HCT116 (cell line): ENCODE results near the gene PPIL6. TPM values are rescaled to one million over a fixed set of nuclear protein-coding genes. Genes with fewer than 3 reads are reported as not detected.

Source experiments
- ATAC-seq: fragments of 200-7000 bp; cut with Tn5 transposase; 2 replicates; pipeline ENCODE4 v1.9.1; 2020; ENCODE audit warnings: mild to moderate bottlenecking, moderate library complexity
- BruUV-seq: library from RNA; stranded (reverse); fragments of 400-500 nt; replicated peaks from 2 replicates; lab custom pipeline; 2021; lab: Mats Ljungman, UMichigan
- CTCF ChIA-PET: fragments of 300-600 bp; sonication (Branson Sonifier 250); formaldehyde crosslinking; loops from one replicate; lab custom pipeline; 2021; ENCODE audit warnings: antibody characterized with exemption; lab: Charles Lee
- POLR2A ChIA-PET: fragments of 300-600, 350-600 bp; sonication (Branson Sonifier 250); formaldehyde crosslinking; loops from one replicate; lab custom pipeline; 2021; ENCODE audit warnings: antibody characterized with exemption; lab: Charles Lee
- RAD21 ChIA-PET, 2 experiments: fragments of 300-600 bp; sonication (Branson Sonifier 250); formaldehyde crosslinking; loops; one replicate each; lab custom pipeline; 2023; ENCODE audit warnings: low total read pairs in 2 of 2; ENCODE audit not compliant: uncharacterized antibody in 2 of 2, unreplicated experiment in 2 of 2, low non-redundant PET in 1 of 2; lab: Charles Lee
- DNase-seq: peaks from one replicate; pipeline ENCODE4 v3.0.0-alpha.2; 2010; ENCODE audit warnings: low read depth, low spot score
- H2AFZ ChIP-seq: fragments of 200-600 bp; shearing (Covaris generic), sonication (generic); 2 replicates; pipeline ENCODE4 v1.6.1; 2017; ENCODE audit warnings: low read depth, mixed run types, mixed read lengths, antibody characterized with exemption, low read length; ENCODE audit not compliant: poor library complexity, severe bottlenecking
- H3K27ac ChIP-seq: 2 replicates; pipeline ENCODE4 v1.5.1; 2012; ENCODE audit warnings: low read depth, low read length
- H3K27me3 ChIP-seq: fragments of 200-600 bp; sonication (generic); 2 replicates; pipeline ENCODE4 v1.6.1; 2016; ENCODE audit warnings: mixed run types, low read length, mixed read lengths; ENCODE audit not compliant: insufficient read depth
- H3K36me3 ChIP-seq, 2 experiments: fragments of 200-500 bp in 1 of 2; fragments of 200-600 bp in 1 of 2; sonication (Bioruptor generic) in 1 of 2; sonication (generic) in 1 of 2; 2 replicates each; pipeline versions ENCODE4 v1.5.1 to v1.6.1; 2014 to 2016; ENCODE audit warnings: low read length in 2 of 2, inconsistent platforms in 1 of 2, mixed read lengths in 1 of 2, mixed run types in 1 of 2; ENCODE audit not compliant: insufficient read depth in 2 of 2, control insufficient read depth in 1 of 2
- H3K4me1 ChIP-seq, 2 experiments: fragments of 200-600 bp in 1 of 2; sonication (generic) in 1 of 2; 2 replicates each; pipeline versions ENCODE4 v1.5.1 to v1.6.1; 2012 to 2017; ENCODE audit warnings: low read length in 2 of 2, inconsistent platforms in 1 of 2, mild to moderate bottlenecking in 1 of 2, mixed read lengths in 1 of 2, mixed run types in 1 of 2, moderate library complexity in 1 of 2; ENCODE audit not compliant: insufficient read depth in 2 of 2, control insufficient read depth in 1 of 2
- H3K4me2 ChIP-seq: fragments of 200-600 bp; sonication (generic); 2 replicates; pipeline ENCODE4 v1.6.1; 2017; ENCODE audit warnings: mixed run types, low read length, mixed read lengths
- H3K4me3 ChIP-seq, 2 experiments: fragments of 200-600 bp in 1 of 2; sonication (generic) in 1 of 2; replicated peaks in 1 of 2; 2 replicates each; pipeline ENCODE4 v1.5.1; 2011 to 2016; ENCODE audit warnings: low read length in 2 of 2, control low read depth in 1 of 2, low read depth in 1 of 2, mild to moderate bottlenecking in 1 of 2, mixed read lengths in 1 of 2, mixed run types in 1 of 2
- H3K79me2 ChIP-seq: fragments of 200-600 bp; sonication (generic); 2 replicates; pipeline ENCODE4 v1.6.1; 2017; ENCODE audit warnings: mild to moderate bottlenecking, mixed run types, low read length, moderate library complexity, mixed read lengths; ENCODE audit not compliant: insufficient read depth
- H3K9ac ChIP-seq: fragments of 200-600 bp; sonication (generic); 2 replicates; pipeline ENCODE4 v1.6.1; 2016; ENCODE audit warnings: low read length, mixed read lengths
- H3K9me2 ChIP-seq: fragments of 200-600 bp; sonication (generic), shearing (Covaris generic); 2 replicates; pipeline ENCODE4 v1.6.1; 2017; ENCODE audit warnings: mixed run types, mild to moderate bottlenecking, moderate library complexity; ENCODE audit not compliant: insufficient read depth
- H3K9me3 ChIP-seq, 2 experiments: fragments of 200-500 bp in 1 of 2; fragments of 200-600 bp in 1 of 2; sonication (Bioruptor generic) in 1 of 2; sonication (generic) in 1 of 2; 2 replicates each; pipeline ENCODE4 v1.6.1; 2014 to 2017; ENCODE audit warnings: low read length in 2 of 2, mixed read lengths in 2 of 2, inconsistent platforms in 1 of 2, low read depth in 1 of 2, mild to moderate bottlenecking in 1 of 2, mixed run types in 1 of 2, moderate library complexity in 1 of 2; ENCODE audit not compliant: control insufficient read depth in 1 of 2, insufficient read depth in 1 of 2
- H4K20me1 ChIP-seq: fragments of 200-600 bp; sonication (generic), shearing (Covaris generic); 2 replicates; pipeline ENCODE4 v1.6.1; 2017; ENCODE audit warnings: mixed run types, mild to moderate bottlenecking, moderate library complexity; ENCODE audit not compliant: insufficient read depth
- CBX3 ChIP-seq: IDR thresholded peaks from 2 replicates; pipeline ENCODE4 v1.6.1; 2012; ENCODE audit warnings: low read depth
- EGR1 ChIP-seq: IDR thresholded peaks from 2 replicates; pipeline ENCODE4 v1.6.1; 2012; ENCODE audit warnings: low read depth
- EZH2phosphoT487 ChIP-seq: fragments of 200-600 bp; IDR thresholded peaks from 2 replicates; pipeline ENCODE4 v1.6.1; 2018; ENCODE audit warnings: antibody characterized with exemption, borderline replicate concordance
- FOSL1 ChIP-seq: IDR thresholded peaks from 2 replicates; pipeline ENCODE4 v1.6.1; 2012; ENCODE audit warnings: low read depth
- JUND ChIP-seq: IDR thresholded peaks from 2 replicates; pipeline ENCODE4 v1.6.1; 2012
- POLR2A ChIP-seq: IDR thresholded peaks from 2 replicates; pipeline ENCODE4 v1.7.0; 2011; ENCODE audit warnings: borderline replicate concordance; ENCODE audit not compliant: insufficient read depth, insufficient read length; ENCODE audit errors: extremely low read depth
- RAD21 ChIP-seq: IDR thresholded peaks from 2 replicates; pipeline ENCODE4 v1.6.1; 2012; ENCODE audit warnings: low read depth, mild to moderate bottlenecking
- REST ChIP-seq: IDR thresholded peaks from 2 replicates; pipeline ENCODE4 v1.6.1; 2012; ENCODE audit warnings: low read depth
- SP1 ChIP-seq: IDR thresholded peaks from 2 replicates; pipeline ENCODE4 v1.6.1; 2012; ENCODE audit warnings: low read depth
- SRF ChIP-seq: IDR thresholded peaks from 2 replicates; pipeline ENCODE4 v1.6.1; 2012; ENCODE audit warnings: low read depth
- ZBTB33 ChIP-seq: IDR thresholded peaks from 2 replicates; pipeline ENCODE4 v1.6.1; 2011; ENCODE audit warnings: mild to moderate bottlenecking, low read length, moderate library complexity; ENCODE audit not compliant: insufficient replicate concordance; ENCODE audit errors: extremely low read depth
- ZNF274 ChIP-seq: fragments of 200-500 bp; sonication (Bioruptor generic); IDR thresholded peaks from 2 replicates; pipeline ENCODE4 v1.6.1; 2014; ENCODE audit warnings: mild to moderate bottlenecking, low read depth, low read length, inconsistent platforms
- intact Hi-C: fragments of 100-400 bp; cut with micrococcal nuclease; formaldehyde crosslinking; loops from 2 replicates; pipeline ENCODE4 v1.10.0; 2022
- total RNA-seq: library from RNA; stranded (reverse); gene quantifications from one replicate; pipeline ENCODE4 v1.2.1, GENCODE V29; 2021; ENCODE audit not compliant: unreplicated experiment
- TF ChIP-seq, protein P1 (sequence below), 3 experiments: fragments of 200-600 bp in 1 of 3; sonication (generic) in 1 of 3; IDR thresholded peaks in 2 of 3; conservative IDR thresholded peaks in 1 of 3; 2 replicates each; pipeline ENCODE4 v1.5.1; 2012 to 2017; ENCODE audit warnings: low read depth in 2 of 3, low read length in 2 of 3, antibody characterized with exemption in 1 of 3, borderline replicate concordance in 1 of 3, control low read depth in 1 of 3, mild to moderate bottlenecking in 1 of 3, mixed read lengths in 1 of 3, mixed run types in 1 of 3, moderate library complexity in 1 of 3; ENCODE audit not compliant: insufficient read depth in 1 of 3
- TF ChIP-seq, protein P2 (sequence below): IDR thresholded peaks from 2 replicates; pipeline ENCODE4 v1.6.1; 2012
- TF ChIP-seq, protein P3 (sequence below): IDR thresholded peaks from 2 replicates; pipeline ENCODE4 v1.6.1; 2012

The PPIL6 gene
- total RNA-seq, 1 experiment from 2014 or later: 3.3 TPM

- ChIA-PET CTCF (interaction anchor here (1.8 kb wide), 1 partner anchor 14 kb away, joined by 4 read pairs; no protein-coding TSS in a partner anchor), RAD21 (no interaction called here), POLR2A (no interaction called here)
- intact Hi-C loops: no loop called here
- Histone ChIP-seq H3K9ac (no peak overlapping the region), H3K27ac (no peak overlapping the region), H3K4me2 (no peak overlapping the region), H3K9me3 (no peaks in the 10 kb centered on the region), H3K4me1 (peaks cover 21 to 34% of the 10 kb centered on the region in 2 experiments), H3K27me3 (no peaks in the 10 kb centered on the region), H2AFZ (no peak overlapping the region), H3K4me3 (no peak overlapping the region), H3K9me2 (no peaks in the 10 kb centered on the region), H3K36me3 (peaks cover 45% of the 10 kb centered on the region in 2 experiments; a peak in 3 of 4 replicates), H3K79me2 (peaks cover 83% of the 10 kb centered on the region), H4K20me1 (peaks cover 12% of the 10 kb centered on the region)
- ATAC-seq (no peak), DNase-seq (no peak)
- TF ChIP-seq EZH2phosphoT487 (no peak), RAD21 (no peak), POLR2A (no peak), JUND (no peak), ZBTB33 (no peak), REST (no peak), SP1 (no peak), SRF (no peak), CBX3 (no peak), FOSL1 (no peak), ZNF274 (no peak), EGR1 (no peak)
- TF ChIP-seq, protein P1, sequence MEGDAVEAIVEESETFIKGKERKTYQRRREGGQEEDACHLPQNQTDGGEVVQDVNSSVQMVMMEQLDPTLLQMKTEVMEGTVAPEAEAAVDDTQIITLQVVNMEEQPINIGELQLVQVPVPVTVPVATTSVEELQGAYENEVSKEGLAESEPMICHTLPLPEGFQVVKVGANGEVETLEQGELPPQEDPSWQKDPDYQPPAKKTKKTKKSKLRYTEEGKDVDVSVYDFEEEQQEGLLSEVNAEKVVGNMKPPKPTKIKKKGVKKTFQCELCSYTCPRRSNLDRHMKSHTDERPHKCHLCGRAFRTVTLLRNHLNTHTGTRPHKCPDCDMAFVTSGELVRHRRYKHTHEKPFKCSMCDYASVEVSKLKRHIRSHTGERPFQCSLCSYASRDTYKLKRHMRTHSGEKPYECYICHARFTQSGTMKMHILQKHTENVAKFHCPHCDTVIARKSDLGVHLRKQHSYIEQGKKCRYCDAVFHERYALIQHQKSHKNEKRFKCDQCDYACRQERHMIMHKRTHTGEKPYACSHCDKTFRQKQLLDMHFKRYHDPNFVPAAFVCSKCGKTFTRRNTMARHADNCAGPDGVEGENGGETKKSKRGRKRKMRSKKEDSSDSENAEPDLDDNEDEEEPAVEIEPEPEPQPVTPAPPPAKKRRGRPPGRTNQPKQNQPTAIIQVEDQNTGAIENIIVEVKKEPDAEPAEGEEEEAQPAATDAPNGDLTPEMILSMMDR (IDR thresholded peaks at IDR 0.05 in 2 of 3, conservative IDR thresholded peaks at IDR 0.05 in 1 of 3; ENCODE audit: borderline replicate concordance in 1 of 3, insufficient read depth in 1 of 3, low read depth in 2 of 3, low read length in 2 of 3): no peak
- TF ChIP-seq, protein P2, sequence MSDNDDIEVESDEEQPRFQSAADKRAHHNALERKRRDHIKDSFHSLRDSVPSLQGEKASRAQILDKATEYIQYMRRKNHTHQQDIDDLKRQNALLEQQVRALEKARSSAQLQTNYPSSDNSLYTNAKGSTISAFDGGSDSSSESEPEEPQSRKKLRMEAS: no peak
- TF ChIP-seq, protein P3, sequence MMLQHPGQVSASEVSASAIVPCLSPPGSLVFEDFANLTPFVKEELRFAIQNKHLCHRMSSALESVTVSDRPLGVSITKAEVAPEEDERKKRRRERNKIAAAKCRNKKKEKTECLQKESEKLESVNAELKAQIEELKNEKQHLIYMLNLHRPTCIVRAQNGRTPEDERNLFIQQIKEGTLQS: no peak
- no TSS peak for BruUV-seq
These were observed 70.7 kb downstream of the PPIL6 start for GRCh38 chr6:109369728-109370127.
